ENCODE data around the gene NKAIN4.

GRCh38 chr20:63214514-63214913 lies 39.7 kb downstream of the NKAIN4 start:
- TF ChIP-seq, protein P1, sequence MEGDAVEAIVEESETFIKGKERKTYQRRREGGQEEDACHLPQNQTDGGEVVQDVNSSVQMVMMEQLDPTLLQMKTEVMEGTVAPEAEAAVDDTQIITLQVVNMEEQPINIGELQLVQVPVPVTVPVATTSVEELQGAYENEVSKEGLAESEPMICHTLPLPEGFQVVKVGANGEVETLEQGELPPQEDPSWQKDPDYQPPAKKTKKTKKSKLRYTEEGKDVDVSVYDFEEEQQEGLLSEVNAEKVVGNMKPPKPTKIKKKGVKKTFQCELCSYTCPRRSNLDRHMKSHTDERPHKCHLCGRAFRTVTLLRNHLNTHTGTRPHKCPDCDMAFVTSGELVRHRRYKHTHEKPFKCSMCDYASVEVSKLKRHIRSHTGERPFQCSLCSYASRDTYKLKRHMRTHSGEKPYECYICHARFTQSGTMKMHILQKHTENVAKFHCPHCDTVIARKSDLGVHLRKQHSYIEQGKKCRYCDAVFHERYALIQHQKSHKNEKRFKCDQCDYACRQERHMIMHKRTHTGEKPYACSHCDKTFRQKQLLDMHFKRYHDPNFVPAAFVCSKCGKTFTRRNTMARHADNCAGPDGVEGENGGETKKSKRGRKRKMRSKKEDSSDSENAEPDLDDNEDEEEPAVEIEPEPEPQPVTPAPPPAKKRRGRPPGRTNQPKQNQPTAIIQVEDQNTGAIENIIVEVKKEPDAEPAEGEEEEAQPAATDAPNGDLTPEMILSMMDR (IDR thresholded peaks at IDR 0.05; ENCODE audit: low read length) = no peak
- no peak for TF ChIP-seq EZH2phosphoT487 (IDR thresholded peaks at IDR 0.05; ENCODE audit: low read length)
